T-helper 22 cell (primary cell): ENCODE data around the gene AOAH.
"Not testable (repeated sequence)": the region's sequence is repeated elsewhere in the genome, so short reads cannot be mapped to it uniquely, and the experiment has no call there.

ENCODE experiments used
- DNase-seq: peaks from one replicate; pipeline ENCODE4 v3.0.0-alpha.2; 2020; ENCODE audit warnings: low read depth

Gene AOAH

GRCh38 chr7:36657036-36657660 is 67.1 kb downstream of the AOAH start:
- DNase-seq: no peak

- DNase-seq: no peak
Observed at GRCh38 chr7:36654436-36654835, 69.9 kb downstream of the AOAH start.

- no peak for DNase-seq
Observed at GRCh38 chr7:36653663-36654355, 70.5 kb downstream of the AOAH start.

- DNase-seq: no peak
Observed at GRCh38 chr7:36653008-36653662, 71.2 kb downstream of the AOAH start.

- no peak for DNase-seq
Observed at GRCh38 chr7:36652431-36652830, 71.9 kb downstream of the AOAH start.

GRCh38 chr7:36651404-36651803 is 72.9 kb downstream of the AOAH start:
- no peak for DNase-seq

- DNase-seq: no peak
Observed at GRCh38 chr7:36650766-36651312, 73.5 kb downstream of the AOAH start.

GRCh38 chr7:36650320-36650719 is 74.0 kb downstream of the AOAH start:
- DNase-seq: no peak

GRCh38 chr7:36649319-36649718 is 75.0 kb downstream of the AOAH start:
- not testable (repeated sequence) for DNase-seq

GRCh38 chr7:36648441-36648840 is 75.9 kb downstream of the AOAH start:
- no peak for DNase-seq

- DNase-seq: no peak
Observed at GRCh38 chr7:36644625-36645422, 79.5 kb downstream of the AOAH start.

GRCh38 chr7:36642414-36642813 is 81.9 kb downstream of the AOAH start:
- DNase-seq: no peak

- DNase-seq: no peak
Observed at GRCh38 chr7:36642010-36642409, 82.3 kb downstream of the AOAH start.

- no peak for DNase-seq
Observed at GRCh38 chr7:36640682-36641081, 83.6 kb downstream of the AOAH start.

GRCh38 chr7:36639826-36640225 is 84.5 kb downstream of the AOAH start:
- DNase-seq: no peak

- no peak for DNase-seq
Observed at GRCh38 chr7:36638586-36639263, 85.6 kb downstream of the AOAH start.

GRCh38 chr7:36638140-36638539 is 86.2 kb downstream of the AOAH start:
- no peak for DNase-seq

- no peak for DNase-seq
Observed at GRCh38 chr7:36637417-36637816, 86.9 kb downstream of the AOAH start.

- DNase-seq: no peak
Observed at GRCh38 chr7:36636126-36636525, 88.2 kb downstream of the AOAH start.

GRCh38 chr7:36635091-36635490 is 89.2 kb downstream of the AOAH start:
- no peak for DNase-seq

GRCh38 chr7:36633377-36633776 is 90.9 kb downstream of the AOAH start:
- DNase-seq: no peak
